NB4 (cell line): ENCODE results near the gene PIK3C2G.

Experiments
- DNase-seq: peaks from one replicate; pipeline ENCODE4 v3.0.0; 2010; ENCODE audit warnings: low read depth
- H3K4me3 ChIP-seq: one replicate; pipeline ENCODE4 v1.5.1; 2011; ENCODE audit warnings: mild to moderate bottlenecking, low read depth, low read length, moderate library complexity
- MAX ChIP-seq: IDR thresholded peaks from 2 replicates; pipeline ENCODE4 v1.6.1; 2011; ENCODE audit warnings: low read depth, low read length
- MYC ChIP-seq: IDR thresholded peaks from 2 replicates; pipeline ENCODE4 v1.6.1; 2011; ENCODE audit warnings: low read depth, low read length
- POLR2A ChIP-seq: IDR thresholded peaks from 2 replicates; pipeline ENCODE4 v1.6.1; 2011; ENCODE audit warnings: mild to moderate bottlenecking; ENCODE audit not compliant: insufficient read length; ENCODE audit errors: extremely low read depth
- TF ChIP-seq, protein P1 (sequence below): IDR thresholded peaks from one replicate; pipeline ENCODE4 v1.5.1; 2012; ENCODE audit warnings: low read depth, low read length

The PIK3C2G gene

GRCh38 chr12:18470251-18470650, 208.9 kb downstream of the PIK3C2G start:
- no peak for DNase-seq
- TF ChIP-seq POLR2A = no peak
- TF ChIP-seq MAX = no peak
- TF ChIP-seq, protein P1, sequence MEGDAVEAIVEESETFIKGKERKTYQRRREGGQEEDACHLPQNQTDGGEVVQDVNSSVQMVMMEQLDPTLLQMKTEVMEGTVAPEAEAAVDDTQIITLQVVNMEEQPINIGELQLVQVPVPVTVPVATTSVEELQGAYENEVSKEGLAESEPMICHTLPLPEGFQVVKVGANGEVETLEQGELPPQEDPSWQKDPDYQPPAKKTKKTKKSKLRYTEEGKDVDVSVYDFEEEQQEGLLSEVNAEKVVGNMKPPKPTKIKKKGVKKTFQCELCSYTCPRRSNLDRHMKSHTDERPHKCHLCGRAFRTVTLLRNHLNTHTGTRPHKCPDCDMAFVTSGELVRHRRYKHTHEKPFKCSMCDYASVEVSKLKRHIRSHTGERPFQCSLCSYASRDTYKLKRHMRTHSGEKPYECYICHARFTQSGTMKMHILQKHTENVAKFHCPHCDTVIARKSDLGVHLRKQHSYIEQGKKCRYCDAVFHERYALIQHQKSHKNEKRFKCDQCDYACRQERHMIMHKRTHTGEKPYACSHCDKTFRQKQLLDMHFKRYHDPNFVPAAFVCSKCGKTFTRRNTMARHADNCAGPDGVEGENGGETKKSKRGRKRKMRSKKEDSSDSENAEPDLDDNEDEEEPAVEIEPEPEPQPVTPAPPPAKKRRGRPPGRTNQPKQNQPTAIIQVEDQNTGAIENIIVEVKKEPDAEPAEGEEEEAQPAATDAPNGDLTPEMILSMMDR = no peak
- TF ChIP-seq MYC = no peak
- no peak overlapping the region for H3K4me3 ChIP-seq

GRCh38 chr12:18472304-18472703, 211.0 kb downstream of the PIK3C2G start:
- DNase-seq = no peak
- no peak overlapping the region for H3K4me3 ChIP-seq
- TF ChIP-seq POLR2A (no peak), MAX (no peak), MYC (no peak)
- TF ChIP-seq, protein P1 = no peak

DNA sequence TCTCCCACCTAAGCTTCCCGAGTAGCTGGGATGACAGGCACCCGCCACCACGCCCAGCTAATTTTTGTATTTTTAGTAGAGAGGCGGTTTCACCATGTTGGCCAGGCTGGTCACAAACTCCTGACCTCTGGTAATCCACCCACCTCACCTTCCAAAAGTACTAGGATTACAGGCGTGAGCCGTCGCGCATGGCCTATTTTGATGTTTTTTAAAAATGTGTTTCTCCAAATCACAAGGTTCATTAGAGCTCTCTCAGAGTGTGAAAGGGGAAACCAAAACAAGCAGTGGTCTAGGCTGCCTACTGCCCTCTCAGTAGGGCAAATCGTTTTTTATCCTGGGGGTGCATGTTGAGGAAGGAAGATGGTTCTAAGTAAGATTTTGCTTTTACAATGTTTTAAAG, 211.5 kb downstream of the PIK3C2G start:
- H3K4me3 ChIP-seq = no peak overlapping the region
- DNase-seq = no peak
- TF ChIP-seq MAX (no peak), POLR2A (no peak), MYC (no peak)
- TF ChIP-seq, protein P1 = no peak

- no peak overlapping the region for H3K4me3 ChIP-seq
- DNase-seq = no peak
- TF ChIP-seq MYC (no peak), MAX (no peak), POLR2A (no peak)
- TF ChIP-seq, protein P1 = no peak
Observed at GRCh38 chr12:18476861-18477260, 215.5 kb downstream of the PIK3C2G start.

GRCh38 chr12:18479256-18479655, 217.9 kb downstream of the PIK3C2G start:
- no peak overlapping the region for H3K4me3 ChIP-seq
- TF ChIP-seq MAX (no peak), MYC (no peak), POLR2A (no peak)
- TF ChIP-seq, protein P1 = no peak
- no peak for DNase-seq

DNA sequence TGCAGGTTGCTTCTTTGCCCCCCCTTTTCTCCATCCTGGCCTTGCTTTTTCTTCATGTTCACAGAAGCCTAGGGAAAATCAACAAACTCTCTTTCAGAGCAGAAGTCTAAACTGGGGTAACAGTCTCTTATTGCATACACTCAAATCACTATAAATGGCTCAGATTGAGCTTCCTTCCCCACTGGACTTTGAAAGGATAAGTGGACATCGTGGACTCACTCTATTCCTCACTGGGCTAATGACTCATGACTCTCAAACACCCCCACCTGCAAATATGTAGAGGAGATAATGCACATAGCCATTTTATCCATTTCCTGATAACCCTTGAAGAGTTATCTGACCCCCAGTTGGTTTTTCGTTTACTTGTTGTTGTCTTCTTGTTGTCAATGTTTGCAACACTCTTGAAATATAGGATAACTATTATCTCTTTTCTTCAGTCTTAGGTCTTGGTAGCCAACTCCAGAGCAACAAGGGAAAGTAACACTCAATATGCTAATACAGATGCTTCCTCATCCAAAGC, 221.3 kb downstream of the PIK3C2G start:
- no peak for TF ChIP-seq MAX
- TF ChIP-seq POLR2A = no peak
- TF ChIP-seq, protein P1 = no peak
- no peak for TF ChIP-seq MYC
- no peak for DNase-seq
- H3K4me3 ChIP-seq = no peak overlapping the region
